ENCODE measurements around the gene BANP.
"Not testable (repeated sequence)": the region's sequence is repeated elsewhere in the genome, so short reads cannot be mapped to it uniquely, and the experiment has no call there.

- TF ChIP-seq, protein P1, sequence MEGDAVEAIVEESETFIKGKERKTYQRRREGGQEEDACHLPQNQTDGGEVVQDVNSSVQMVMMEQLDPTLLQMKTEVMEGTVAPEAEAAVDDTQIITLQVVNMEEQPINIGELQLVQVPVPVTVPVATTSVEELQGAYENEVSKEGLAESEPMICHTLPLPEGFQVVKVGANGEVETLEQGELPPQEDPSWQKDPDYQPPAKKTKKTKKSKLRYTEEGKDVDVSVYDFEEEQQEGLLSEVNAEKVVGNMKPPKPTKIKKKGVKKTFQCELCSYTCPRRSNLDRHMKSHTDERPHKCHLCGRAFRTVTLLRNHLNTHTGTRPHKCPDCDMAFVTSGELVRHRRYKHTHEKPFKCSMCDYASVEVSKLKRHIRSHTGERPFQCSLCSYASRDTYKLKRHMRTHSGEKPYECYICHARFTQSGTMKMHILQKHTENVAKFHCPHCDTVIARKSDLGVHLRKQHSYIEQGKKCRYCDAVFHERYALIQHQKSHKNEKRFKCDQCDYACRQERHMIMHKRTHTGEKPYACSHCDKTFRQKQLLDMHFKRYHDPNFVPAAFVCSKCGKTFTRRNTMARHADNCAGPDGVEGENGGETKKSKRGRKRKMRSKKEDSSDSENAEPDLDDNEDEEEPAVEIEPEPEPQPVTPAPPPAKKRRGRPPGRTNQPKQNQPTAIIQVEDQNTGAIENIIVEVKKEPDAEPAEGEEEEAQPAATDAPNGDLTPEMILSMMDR (IDR thresholded peaks at IDR 0.05), result not testable (repeated sequence)
- not testable (repeated sequence) for TF ChIP-seq TCF7L2, POLR2AphosphoS5 (IDR thresholded peaks at IDR 0.05; ENCODE audit: low read depth, low read length)
- TF ChIP-seq, protein P2, sequence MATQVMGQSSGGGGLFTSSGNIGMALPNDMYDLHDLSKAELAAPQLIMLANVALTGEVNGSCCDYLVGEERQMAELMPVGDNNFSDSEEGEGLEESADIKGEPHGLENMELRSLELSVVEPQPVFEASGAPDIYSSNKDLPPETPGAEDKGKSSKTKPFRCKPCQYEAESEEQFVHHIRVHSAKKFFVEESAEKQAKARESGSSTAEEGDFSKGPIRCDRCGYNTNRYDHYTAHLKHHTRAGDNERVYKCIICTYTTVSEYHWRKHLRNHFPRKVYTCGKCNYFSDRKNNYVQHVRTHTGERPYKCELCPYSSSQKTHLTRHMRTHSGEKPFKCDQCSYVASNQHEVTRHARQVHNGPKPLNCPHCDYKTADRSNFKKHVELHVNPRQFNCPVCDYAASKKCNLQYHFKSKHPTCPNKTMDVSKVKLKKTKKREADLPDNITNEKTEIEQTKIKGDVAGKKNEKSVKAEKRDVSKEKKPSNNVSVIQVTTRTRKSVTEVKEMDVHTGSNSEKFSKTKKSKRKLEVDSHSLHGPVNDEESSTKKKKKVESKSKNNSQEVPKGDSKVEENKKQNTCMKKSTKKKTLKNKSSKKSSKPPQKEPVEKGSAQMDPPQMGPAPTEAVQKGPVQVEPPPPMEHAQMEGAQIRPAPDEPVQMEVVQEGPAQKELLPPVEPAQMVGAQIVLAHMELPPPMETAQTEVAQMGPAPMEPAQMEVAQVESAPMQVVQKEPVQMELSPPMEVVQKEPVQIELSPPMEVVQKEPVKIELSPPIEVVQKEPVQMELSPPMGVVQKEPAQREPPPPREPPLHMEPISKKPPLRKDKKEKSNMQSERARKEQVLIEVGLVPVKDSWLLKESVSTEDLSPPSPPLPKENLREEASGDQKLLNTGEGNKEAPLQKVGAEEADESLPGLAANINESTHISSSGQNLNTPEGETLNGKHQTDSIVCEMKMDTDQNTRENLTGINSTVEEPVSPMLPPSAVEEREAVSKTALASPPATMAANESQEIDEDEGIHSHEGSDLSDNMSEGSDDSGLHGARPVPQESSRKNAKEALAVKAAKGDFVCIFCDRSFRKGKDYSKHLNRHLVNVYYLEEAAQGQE (IDR thresholded peaks at IDR 0.05; ENCODE audit: insufficient read depth in 1 of 2, low read depth in 2 of 2, low read length in 1 of 2), result not testable (repeated sequence)
Observed at GRCh38 chr16:88053479-88053878, 102.2 kb downstream of the BANP start.
